Spleen (tissue), 7 donors: ENCODE data around the gene JARID2.

Experiments
- POLR2A ChIP-seq, 3 donors: fragments of 450-650 bp; IDR thresholded peaks; one replicate each; pipeline ENCODE4 v1.5.1; 2017; ENCODE audit warnings: antibody characterized with exemption in 3 of 3, mild to moderate bottlenecking in 1 of 3
- TF ChIP-seq, protein P1 (sequence below), 11 experiments: fragments of 200-600 bp in 7 of 11; fragments of 450-650 bp in 4 of 11; sonication (generic) in 4 of 11; IDR thresholded peaks in 8 of 11; conservative IDR thresholded peaks in 3 of 11; 1 replicate in 7 of 11; 2 replicates in 4 of 11; pipeline versions ENCODE4 v1.4.0 to v1.8.0; 2016 to 2021; ENCODE audit warnings: antibody characterized with exemption in 11 of 11, inconsistent platforms in 4 of 11, mild to moderate bottlenecking in 1 of 11
- donor health status: DM: no; HTN: no; CAD: no; lungs with moderate emphysema.
- donor health status: DM: no; HTN: no; CAD: no.
- donor health status: DM: no; HTN: no; CAD: no.

DNA sequence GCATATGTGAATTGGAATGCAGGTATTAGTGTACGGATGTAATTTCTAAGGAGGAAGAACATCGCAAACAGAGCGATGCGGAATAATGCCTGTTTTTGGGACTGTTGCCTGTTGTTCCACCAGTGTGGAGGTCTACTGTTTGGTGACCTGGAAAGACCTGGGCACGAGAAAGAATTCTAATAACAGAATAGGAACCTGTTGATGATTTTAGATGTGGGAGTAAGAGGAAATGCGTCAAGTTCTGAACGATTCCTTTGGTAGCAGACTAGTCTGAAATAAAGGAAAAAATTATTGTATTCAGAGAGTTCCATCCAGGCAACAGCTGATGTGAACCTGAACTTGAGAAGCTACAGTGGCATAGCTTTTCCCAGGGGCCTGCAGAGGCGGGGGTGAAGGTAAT is 224.9 kb downstream of the JARID2 start:
- no peak for TF ChIP-seq POLR2A (IDR thresholded peaks at IDR 0.05)
- TF ChIP-seq, protein P1, sequence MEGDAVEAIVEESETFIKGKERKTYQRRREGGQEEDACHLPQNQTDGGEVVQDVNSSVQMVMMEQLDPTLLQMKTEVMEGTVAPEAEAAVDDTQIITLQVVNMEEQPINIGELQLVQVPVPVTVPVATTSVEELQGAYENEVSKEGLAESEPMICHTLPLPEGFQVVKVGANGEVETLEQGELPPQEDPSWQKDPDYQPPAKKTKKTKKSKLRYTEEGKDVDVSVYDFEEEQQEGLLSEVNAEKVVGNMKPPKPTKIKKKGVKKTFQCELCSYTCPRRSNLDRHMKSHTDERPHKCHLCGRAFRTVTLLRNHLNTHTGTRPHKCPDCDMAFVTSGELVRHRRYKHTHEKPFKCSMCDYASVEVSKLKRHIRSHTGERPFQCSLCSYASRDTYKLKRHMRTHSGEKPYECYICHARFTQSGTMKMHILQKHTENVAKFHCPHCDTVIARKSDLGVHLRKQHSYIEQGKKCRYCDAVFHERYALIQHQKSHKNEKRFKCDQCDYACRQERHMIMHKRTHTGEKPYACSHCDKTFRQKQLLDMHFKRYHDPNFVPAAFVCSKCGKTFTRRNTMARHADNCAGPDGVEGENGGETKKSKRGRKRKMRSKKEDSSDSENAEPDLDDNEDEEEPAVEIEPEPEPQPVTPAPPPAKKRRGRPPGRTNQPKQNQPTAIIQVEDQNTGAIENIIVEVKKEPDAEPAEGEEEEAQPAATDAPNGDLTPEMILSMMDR (IDR thresholded peaks at IDR 0.05 in 8 of 11, conservative IDR thresholded peaks at IDR 0.05 in 3 of 11): no peak
